ENCODE results near the gene TYW5.
"Not testable (repeated sequence)": the region's sequence is repeated elsewhere in the genome, so short reads cannot be mapped to it uniquely, and the experiment has no call there.

TYW5 gene

GRCh38 chr2:199916980-199917379 lies 38.3 kb downstream of the TYW5 start:
- H3K4me1 ChIP-seq (ENCODE audit: control insufficient read depth, low read depth, low read length): no peaks in the 10 kb centered on the region
- H3K79me2 ChIP-seq (ENCODE audit: control insufficient read depth, insufficient read depth, low read length): peaks cover 65% of the 10 kb centered on the region
- H3K9ac ChIP-seq (ENCODE audit: low read length): no peak overlapping the region
- no peak overlapping the region for H3K27ac ChIP-seq (ENCODE audit: low read depth, low read length)
- H2BK5ac ChIP-seq (ENCODE audit: low read length): no peak overlapping the region
- no peaks in the 10 kb centered on the region for H3K36me3 ChIP-seq (ENCODE audit: control insufficient read depth, insufficient read depth, low read length)
- no peak overlapping the region for H4K8ac ChIP-seq (ENCODE audit: low read depth, low read length)
- no peak overlapping the region for H4K5ac ChIP-seq (ENCODE audit: low read length)
- peak; percentile 26 for DNase-seq
- no peaks in the 10 kb centered on the region for H3K27me3 ChIP-seq (ENCODE audit: insufficient read depth, low read length, poor library complexity)
- no peak overlapping the region for H3K56ac ChIP-seq (ENCODE audit: low read length)
- WGBS (ENCODE audit: extremely low coverage, insufficient coverage, low lambda C conversion rate): no CpG with 5 or more reads among the region's 4 CpGs
- no peak overlapping the region for H3K4ac ChIP-seq (ENCODE audit: low read depth, low read length)
- H3K4me2 ChIP-seq (ENCODE audit: low read length): no peak overlapping the region
- no peak overlapping the region for H2BK15ac ChIP-seq (replicated peaks; ENCODE audit: low read depth)
- no peak overlapping the region for H2BK120ac ChIP-seq (ENCODE audit: low read depth, low read length)
- H3K79me1 ChIP-seq (ENCODE audit: low read length): peaks cover 8% of the 10 kb centered on the region
- no peak overlapping the region for H3K18ac ChIP-seq (ENCODE audit: low read length)
- H2AK5ac ChIP-seq (ENCODE audit: low read length): no peak overlapping the region
- H3K4me3 ChIP-seq (ENCODE audit: low read length): no peak overlapping the region
- H3K23ac ChIP-seq (ENCODE audit: low read length): no peak overlapping the region

GRCh38 chr2:199914372-199914958 lies 40.8 kb downstream of the TYW5 start:
- Histone ChIP-seq H2BK15ac (replicated peaks; ENCODE audit: low read depth) (no peak overlapping the region), H3K27me3 (ENCODE audit: insufficient read depth, low read length, poor library complexity) (no peaks in the 10 kb centered on the region), H3K4me2 (ENCODE audit: low read length) (no peak overlapping the region), H2BK5ac (ENCODE audit: low read length) (no peak overlapping the region), H3K79me1 (ENCODE audit: low read length) (peaks cover 3% of the 10 kb centered on the region), H3K36me3 (ENCODE audit: control insufficient read depth, insufficient read depth, low read length) (no peaks in the 10 kb centered on the region), H3K23ac (ENCODE audit: low read length) (no peak overlapping the region), H3K79me2 (ENCODE audit: control insufficient read depth, insufficient read depth, low read length) (peaks cover 62% of the 10 kb centered on the region), H3K27ac (ENCODE audit: low read depth, low read length) (no peak overlapping the region), H4K8ac (ENCODE audit: low read depth, low read length) (no peak overlapping the region), H3K56ac (ENCODE audit: low read length) (no peak overlapping the region), H3K9ac (ENCODE audit: low read length) (no peak overlapping the region), H3K4ac (ENCODE audit: low read depth, low read length) (no peak overlapping the region), H4K5ac (ENCODE audit: low read length) (no peak overlapping the region), H3K18ac (ENCODE audit: low read length) (no peak overlapping the region), H2BK120ac (ENCODE audit: low read depth, low read length) (no peak overlapping the region), H3K4me3 (ENCODE audit: low read length) (no peak overlapping the region), H3K4me1 (ENCODE audit: control insufficient read depth, low read depth, low read length) (no peaks in the 10 kb centered on the region), H2AK5ac (ENCODE audit: low read length) (no peak overlapping the region)
- DNase-seq: no peak
- WGBS (ENCODE audit: extremely low coverage, insufficient coverage, low lambda C conversion rate): no CpG with 5 or more reads among the region's 2 CpGs

- not testable (repeated sequence) for H2AK5ac ChIP-seq (ENCODE audit: low read length); H3K36me3 ChIP-seq (ENCODE audit: control insufficient read depth, insufficient read depth, low read length); H3K27me3 ChIP-seq (ENCODE audit: insufficient read depth, low read length, poor library complexity); H3K4me1 ChIP-seq (ENCODE audit: control insufficient read depth, low read depth, low read length); H4K5ac ChIP-seq (ENCODE audit: low read length); H4K8ac ChIP-seq (ENCODE audit: low read depth, low read length); H3K79me1 ChIP-seq (ENCODE audit: low read length); H2BK120ac ChIP-seq (ENCODE audit: low read depth, low read length); H3K23ac ChIP-seq (ENCODE audit: low read length); H2BK5ac ChIP-seq (ENCODE audit: low read length); H3K27ac ChIP-seq (ENCODE audit: low read depth, low read length); H3K4ac ChIP-seq (ENCODE audit: low read depth, low read length); DNase-seq; H3K18ac ChIP-seq (ENCODE audit: low read length); H2BK15ac ChIP-seq (replicated peaks; ENCODE audit: low read depth)
- peak overlapping the region; percentile 96 for H3K56ac ChIP-seq (ENCODE audit: low read length)
- WGBS (ENCODE audit: extremely low coverage, insufficient coverage, low lambda C conversion rate): no CpG with 5 or more reads among the region's 12 CpGs
- H3K9ac ChIP-seq (ENCODE audit: low read length): peak overlapping the region; percentile 95
- peak overlapping the region; percentile 51 for H3K4me2 ChIP-seq (ENCODE audit: low read length)
- peaks cover 50% of the 10 kb centered on the region for H3K79me2 ChIP-seq (ENCODE audit: control insufficient read depth, insufficient read depth, low read length)
- peak overlapping the region; percentile 93 for H3K4me3 ChIP-seq (ENCODE audit: low read length)
Observed at GRCh38 chr2:199912553-199913114, 42.7 kb downstream of the TYW5 start.

GRCh38 chr2:199911877-199912161 lies 43.5 kb downstream of the TYW5 start:
- H2BK15ac ChIP-seq (replicated peaks; ENCODE audit: low read depth): no peak overlapping the region
- H3K56ac ChIP-seq (ENCODE audit: low read length): peak overlapping the region; percentile 96
- H3K23ac ChIP-seq (ENCODE audit: low read length): no peak overlapping the region
- H3K27ac ChIP-seq (ENCODE audit: low read depth, low read length): peak overlapping the region; percentile 95
- H2BK120ac ChIP-seq (ENCODE audit: low read depth, low read length): no peak overlapping the region
- H4K5ac ChIP-seq (ENCODE audit: low read length): no peak overlapping the region
- H3K79me2 ChIP-seq (ENCODE audit: control insufficient read depth, insufficient read depth, low read length): peaks cover 43% of the 10 kb centered on the region
- no peak overlapping the region for H3K18ac ChIP-seq (ENCODE audit: low read length)
- H3K79me1 ChIP-seq (ENCODE audit: low read length): peaks cover 1% of the 10 kb centered on the region
- no CpG with 5 or more reads among the region's 13 CpGs for WGBS (ENCODE audit: extremely low coverage, insufficient coverage, low lambda C conversion rate)
- DNase-seq: no peak
- no peak overlapping the region for H4K8ac ChIP-seq (ENCODE audit: low read depth, low read length)
- H3K4me2 ChIP-seq (ENCODE audit: low read length): peak overlapping the region; percentile 51
- peak overlapping the region; percentile 95 for H3K9ac ChIP-seq (ENCODE audit: low read length)
- peak overlapping the region; percentile 11 for H2BK5ac ChIP-seq (ENCODE audit: low read length)
- no peaks in the 10 kb centered on the region for H3K36me3 ChIP-seq (ENCODE audit: control insufficient read depth, insufficient read depth, low read length)
- H3K27me3 ChIP-seq (ENCODE audit: insufficient read depth, low read length, poor library complexity): no peaks in the 10 kb centered on the region
- no peaks in the 10 kb centered on the region for H3K4me1 ChIP-seq (ENCODE audit: control insufficient read depth, low read depth, low read length)
- peak overlapping the region; percentile 93 for H3K4me3 ChIP-seq (ENCODE audit: low read length)
- H2AK5ac ChIP-seq (ENCODE audit: low read length): no peak overlapping the region
- no peak overlapping the region for H3K4ac ChIP-seq (ENCODE audit: low read depth, low read length)

GRCh38 chr2:199911052-199911876 lies 44.0 kb downstream of the TYW5 start, which contains the start of gene C2orf69:
TSS of gene C2orf69 (plus strand) at chr2:199911293. CDS start at chr2:199911439, 146 bp downstream.
- Histone ChIP-seq H3K23ac (ENCODE audit: low read length) (no peak within 1 kb of the TSS), H3K4me3 (ENCODE audit: low read length) (peak within 1 kb of the TSS; percentile 93), H3K4me1 (ENCODE audit: control insufficient read depth, low read depth, low read length) (no peaks in the 10 kb centered on the region), H2AK5ac (ENCODE audit: low read length) (no peak within 1 kb of the TSS), H2BK120ac (ENCODE audit: low read depth, low read length) (no peak within 1 kb of the TSS), H3K18ac (ENCODE audit: low read length) (peak within 1 kb of the TSS; percentile 91), H3K9ac (ENCODE audit: low read length) (peak within 1 kb of the TSS; percentile 95), H2BK15ac (replicated peaks; ENCODE audit: low read depth) (no peak within 1 kb of the TSS), H4K8ac (ENCODE audit: low read depth, low read length) (peak within 1 kb of the TSS; percentile 78), H3K27me3 (ENCODE audit: insufficient read depth, low read length, poor library complexity) (no peaks in the 10 kb centered on the region), H3K27ac (ENCODE audit: low read depth, low read length) (peak within 1 kb of the TSS; percentile 95), H3K79me1 (ENCODE audit: low read length) (no peaks in the 10 kb centered on the region), H3K56ac (ENCODE audit: low read length) (peak within 1 kb of the TSS; percentile 96), H3K36me3 (ENCODE audit: control insufficient read depth, insufficient read depth, low read length) (no peaks in the 10 kb centered on the region), H2BK5ac (ENCODE audit: low read length) (peak within 1 kb of the TSS; percentile 55), H3K4me2 (ENCODE audit: low read length) (peak within 1 kb of the TSS; percentile 59), H3K79me2 (ENCODE audit: control insufficient read depth, insufficient read depth, low read length) (peaks cover 37% of the 10 kb centered on the region), H4K5ac (ENCODE audit: low read length) (peak within 1 kb of the TSS; percentile 100), H3K4ac (ENCODE audit: low read depth, low read length) (peak within 1 kb of the TSS; percentile 25)
- peak; percentile 99 for DNase-seq
- no CpG with 5 or more reads among the region's 85 CpGs for WGBS (ENCODE audit: extremely low coverage, insufficient coverage, low lambda C conversion rate)
